Endometrium (tissue), 2 donors: ENCODE data around the gene CHDH.

Experiments used
- FAIRE-seq: peaks from 2 replicates; lab custom pipeline; 2012; peaks lifted over from hg19 to GRCh38; lab: Jason Lieb, UNC
- donor health status: control.
- donor health status: control.

Gene CHDH

DNA sequence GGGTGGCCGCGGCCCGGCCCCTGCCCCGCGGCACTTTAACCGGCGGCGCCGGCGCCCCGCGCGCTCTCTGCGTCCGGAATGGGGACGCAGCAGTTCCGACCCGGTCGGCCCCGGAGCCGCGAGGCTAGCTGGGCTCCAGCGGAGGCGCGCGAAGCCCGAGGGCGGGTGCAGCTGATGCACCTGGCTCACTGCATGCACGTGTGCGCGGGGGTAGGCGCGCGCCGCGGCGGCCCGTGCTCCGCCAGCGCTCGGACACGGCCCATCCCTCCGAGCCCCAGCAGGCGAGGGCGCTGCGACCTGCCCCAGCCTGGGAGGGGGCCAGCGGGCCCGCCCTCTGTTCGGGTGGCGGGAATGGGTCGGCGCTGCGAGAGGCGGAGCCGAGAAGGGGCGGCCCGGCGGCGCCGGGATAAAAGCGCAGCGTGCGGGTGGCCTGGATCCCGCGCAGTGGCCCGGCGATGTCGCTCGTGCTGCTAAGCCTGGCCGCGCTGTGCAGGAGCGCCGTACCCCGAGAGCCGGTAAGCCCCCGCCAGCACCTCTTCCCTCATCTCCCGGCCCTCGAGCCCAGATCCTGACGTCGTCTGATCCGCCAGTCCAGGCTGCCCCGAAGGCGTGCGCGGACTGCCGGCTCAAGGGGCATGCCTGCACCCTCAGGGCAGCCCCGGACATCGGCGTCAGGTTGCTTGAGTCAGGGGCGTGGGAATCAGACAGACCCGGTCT, at the start of gene CHDH, which contains the start of gene IL17RB:
Gene CHDH (minus strand): TSS at position 286 of the 717 bp plus-strand sequence. CDS start 22,411 bp downstream, outside the sequence.
Gene IL17RB (plus strand): TSS at position 435 of the 717 bp plus-strand sequence. CDS start 21 bp downstream, at position 456.
- FAIRE-seq, result no peak

GRCh38 chr3:53892286-53892637, 46.0 kb upstream of the CHDH start:
- no peak for FAIRE-seq

- peak; percentile 98 for FAIRE-seq
These were observed 45.5 kb upstream of the CHDH start, which contains the start of gene SELENOK for GRCh38 chr3:53891497-53892285. SELENOK (minus strand) TSS chr3:53891859.

- no peak for FAIRE-seq
These were observed 44.7 kb upstream of the CHDH start for GRCh38 chr3:53890726-53891475.

- FAIRE-seq, result no peak
These were observed 42.0 kb upstream of the CHDH start for GRCh38 chr3:53888232-53888631.

DNA sequence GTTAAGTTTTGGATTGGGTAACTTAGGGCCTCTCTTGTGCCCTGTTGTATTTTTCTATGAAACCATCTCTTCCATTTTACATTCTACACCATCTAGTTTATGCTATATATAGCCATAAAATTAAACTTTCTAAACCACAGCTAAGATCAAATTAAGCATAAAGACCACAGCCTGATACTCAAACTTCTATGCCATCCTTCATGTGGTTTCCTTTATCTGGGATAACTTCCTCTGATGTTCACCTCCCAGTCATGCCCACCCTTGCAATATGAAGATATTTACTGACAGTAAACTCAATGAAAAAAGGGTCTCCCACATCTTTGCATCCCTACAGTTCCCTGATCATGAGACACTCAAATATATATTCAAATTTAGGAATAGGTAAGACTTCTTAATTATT, 41.2 kb upstream of the CHDH start:
- FAIRE-seq, result no peak

DNA sequence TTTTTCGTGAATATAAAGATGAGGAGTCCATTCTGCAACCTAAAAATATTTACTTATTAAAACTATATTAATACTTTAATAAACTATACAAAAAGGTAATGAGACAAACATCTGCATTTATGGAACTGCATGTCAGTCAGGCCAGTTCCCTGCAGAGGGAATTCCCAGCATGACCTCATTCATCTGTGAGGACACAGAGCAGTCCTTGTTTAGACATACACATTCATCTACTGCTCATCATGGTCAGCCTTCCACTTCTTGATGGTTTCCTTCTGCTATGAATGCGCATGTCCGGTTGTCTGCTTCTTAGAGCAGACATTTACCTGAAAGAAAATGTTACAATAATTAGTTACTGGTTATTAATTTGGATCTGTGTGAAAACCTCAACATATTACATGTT, 39.0 kb upstream of the CHDH start:
- FAIRE-seq, result no peak

- no peak for FAIRE-seq
These were observed 38.4 kb upstream of the CHDH start for GRCh38 chr3:53884623-53885022.

DNA sequence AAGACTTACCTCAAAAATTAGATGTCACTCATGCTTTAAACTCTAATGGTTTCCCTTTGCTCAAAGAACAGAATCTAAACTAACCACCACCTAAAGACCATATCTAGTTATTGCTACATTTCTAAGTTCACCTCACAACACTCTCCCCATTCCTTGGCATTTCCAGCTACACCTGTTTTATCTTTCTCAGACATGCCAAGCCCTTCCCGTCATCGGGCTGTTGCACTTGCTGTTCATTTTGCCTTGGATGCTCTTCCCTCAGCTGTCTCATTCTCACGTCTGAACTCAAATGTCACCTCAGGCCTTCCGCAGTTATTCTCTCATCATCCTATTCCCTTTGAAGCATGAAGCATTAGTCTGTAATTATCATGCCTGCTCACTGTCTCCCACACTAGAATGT, 36.8 kb upstream of the CHDH start:
- no peak for FAIRE-seq

DNA sequence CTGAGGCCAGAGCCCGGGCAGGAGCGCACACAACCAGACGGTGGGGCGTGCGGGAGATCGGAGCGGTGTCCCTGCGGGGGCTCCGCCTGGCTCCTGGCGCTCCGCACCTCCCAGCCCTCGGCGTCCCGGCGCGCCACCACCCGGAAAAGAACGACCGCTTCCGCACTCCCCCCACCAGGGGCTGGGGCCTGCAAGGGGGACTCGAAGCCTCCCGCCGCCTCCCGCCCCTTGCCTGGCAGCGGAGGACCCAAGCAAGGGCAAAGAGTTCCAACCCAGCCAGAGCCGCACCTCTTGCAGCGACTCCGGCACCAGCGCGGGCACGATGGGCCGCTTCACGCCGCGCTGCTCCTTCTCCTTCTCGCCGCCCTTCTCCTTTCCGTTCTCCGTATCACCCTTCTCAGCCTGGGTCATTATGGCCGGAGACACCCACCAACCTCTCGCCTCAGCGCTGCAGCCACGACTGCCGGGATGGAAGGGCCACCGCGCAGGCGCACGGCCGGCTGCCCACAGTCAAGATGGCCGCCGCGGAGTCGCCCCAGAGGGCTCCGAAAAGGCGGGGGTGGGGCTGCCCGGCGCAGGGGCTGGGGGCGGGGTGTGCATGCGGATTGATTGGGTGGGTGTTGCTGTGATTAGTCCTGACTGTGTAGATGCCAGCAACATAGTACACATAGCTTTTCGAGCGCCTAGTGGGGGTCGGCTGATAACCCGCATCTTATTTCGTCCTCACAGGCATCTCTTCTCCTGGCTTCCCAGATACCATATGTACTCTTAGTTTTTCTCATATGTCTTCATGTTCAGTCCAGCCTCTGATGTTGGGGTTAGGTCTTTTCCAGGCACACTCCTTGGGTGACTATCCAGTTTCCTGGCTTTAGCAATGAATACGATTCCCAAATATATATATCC, 35.7 kb upstream of the CHDH start, which contains the start of gene ACTR8:
Gene ACTR8 (minus strand): TSS at position 462 of the 903 bp plus-strand sequence. CDS start 51 bp downstream, at position 411.
- no peak for FAIRE-seq

- FAIRE-seq, result no peak
These were observed 34.5 kb upstream of the CHDH start for GRCh38 chr3:53880396-53881345.

DNA sequence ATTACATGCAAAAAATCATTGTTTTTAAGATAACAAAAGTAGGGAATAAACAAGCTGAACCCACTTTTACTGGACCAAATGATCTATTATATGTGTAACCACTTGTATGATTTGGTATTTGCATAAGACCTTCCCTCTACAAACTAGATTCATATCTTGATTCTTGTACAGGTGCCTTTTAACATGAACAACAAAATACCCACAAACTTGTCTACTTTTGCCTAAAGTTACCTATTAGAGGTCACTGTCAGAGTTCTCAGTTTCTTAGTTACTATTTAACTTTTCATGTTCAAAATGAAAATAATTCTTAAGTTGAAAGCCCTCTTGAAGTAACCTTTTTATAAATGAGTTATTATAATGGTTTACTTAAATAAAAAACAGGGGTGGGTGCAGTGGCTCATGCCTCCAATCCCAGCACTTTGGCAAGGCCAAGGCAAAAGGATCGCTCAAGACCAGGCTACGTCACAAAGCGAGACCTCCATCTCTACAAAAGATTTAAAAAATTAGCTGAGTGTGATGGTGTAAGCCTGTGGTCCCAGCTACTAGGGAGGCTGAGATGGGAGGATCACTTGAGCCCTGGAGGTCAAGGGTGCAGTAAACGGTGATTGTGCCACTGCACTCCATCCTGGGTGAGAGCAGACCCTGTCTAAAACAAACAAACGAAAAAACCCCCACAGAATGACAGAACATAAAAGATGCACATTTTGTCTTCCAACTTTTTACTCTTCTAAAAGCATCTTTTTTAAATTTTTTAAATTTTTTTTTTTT, 19.7 kb upstream of the CHDH start:
- FAIRE-seq, result no peak

- FAIRE-seq, result no peak
These were observed 16.9 kb upstream of the CHDH start for GRCh38 chr3:53863145-53863544.

- FAIRE-seq, result no peak
These were observed 16.0 kb upstream of the CHDH start for GRCh38 chr3:53862241-53862640.

- FAIRE-seq, result no peak
These were observed 14.0 kb upstream of the CHDH start for GRCh38 chr3:53860196-53860595.

DNA sequence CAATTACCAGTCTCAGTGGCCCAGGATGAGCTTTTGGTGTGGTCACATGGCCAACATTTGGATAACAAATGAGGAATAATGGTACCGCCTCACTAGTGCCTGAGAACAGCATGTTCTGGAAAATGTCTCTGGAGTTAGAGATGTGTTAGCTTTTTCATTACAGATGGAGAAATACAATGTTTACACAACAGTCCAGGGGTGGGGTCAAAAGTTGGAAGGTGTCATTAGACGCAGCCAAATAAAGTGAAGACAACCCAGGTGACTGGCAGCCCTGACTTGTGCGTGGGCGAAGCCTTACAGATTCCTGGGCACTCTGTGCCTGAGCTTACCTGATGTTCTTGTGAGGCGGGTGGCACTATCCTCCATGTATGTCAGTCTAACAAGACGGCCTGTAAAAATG, 13.0 kb upstream of the CHDH start:
- no peak for FAIRE-seq

GRCh38 chr3:53858096-53858741, 12.0 kb upstream of the CHDH start:
- no peak for FAIRE-seq

DNA sequence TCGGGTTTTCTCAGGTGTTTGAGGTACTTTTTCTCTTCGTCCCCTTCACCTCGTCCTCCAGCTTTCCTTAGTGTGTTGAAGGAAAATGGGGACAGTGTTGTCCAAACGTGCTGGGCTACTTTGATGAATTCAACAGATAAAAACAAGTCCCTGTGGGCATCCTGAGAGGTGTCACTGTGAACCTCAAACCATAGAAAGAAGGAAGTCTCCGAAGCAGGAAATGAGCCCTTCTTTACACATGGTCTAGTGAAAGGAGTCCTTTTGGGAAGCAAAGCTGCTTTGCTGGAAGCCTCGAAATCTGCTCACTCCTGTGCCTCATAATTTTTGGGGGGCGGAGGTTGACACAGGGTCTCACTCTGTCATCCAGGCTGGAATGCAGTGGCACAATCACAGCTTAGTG, 10.7 kb upstream of the CHDH start:
- no peak for FAIRE-seq

DNA sequence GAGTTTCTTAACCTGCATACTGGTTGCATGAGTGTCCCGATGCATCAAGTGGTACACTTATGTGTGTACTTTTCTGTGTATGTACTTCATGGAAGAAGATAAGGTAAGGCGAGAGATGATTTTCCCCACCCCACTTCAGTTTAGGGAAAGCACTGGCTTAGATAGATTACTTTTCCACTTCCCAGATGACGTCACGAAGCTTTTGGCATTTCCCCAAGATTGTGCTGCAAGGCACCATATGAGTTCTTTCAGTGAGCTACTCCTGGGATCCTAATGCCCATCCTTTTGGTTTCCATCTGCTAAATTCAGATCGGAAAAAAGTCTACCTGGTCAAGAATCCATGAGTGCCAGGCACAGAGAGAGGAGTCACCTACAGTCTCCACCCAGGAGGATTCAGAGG, 4.7 kb upstream of the CHDH start:
- no peak for FAIRE-seq
